IPS-15b (cell line): ENCODE data around the gene FAAH.

ENCODE experiments used
- H3K27me3 ChIP-seq: one replicate; pipeline ENCODE4 v1.6.1; 2013; ENCODE audit warnings: low read length; ENCODE audit not compliant: control insufficient read depth, insufficient read depth
- H3K36me3 ChIP-seq: one replicate; pipeline ENCODE4 v1.6.1; 2013; ENCODE audit warnings: low read length; ENCODE audit not compliant: control insufficient read depth, insufficient read depth
- H3K4me1 ChIP-seq: one replicate; pipeline ENCODE4 v1.6.1; 2013; ENCODE audit warnings: mild to moderate bottlenecking, low read length; ENCODE audit not compliant: control insufficient read depth, insufficient read depth
- H3K4me3 ChIP-seq: one replicate; pipeline ENCODE4 v1.5.1; 2013; ENCODE audit warnings: low read depth, low read length
- H3K9ac ChIP-seq: one replicate; pipeline ENCODE4 v1.6.1; 2013; ENCODE audit warnings: low read depth, mild to moderate bottlenecking, low read length
- H3K9me3 ChIP-seq: one replicate; pipeline ENCODE4 v1.6.1; 2013; ENCODE audit warnings: mild to moderate bottlenecking, low read length; ENCODE audit not compliant: control insufficient read depth, insufficient read depth

The FAAH gene

DNA sequence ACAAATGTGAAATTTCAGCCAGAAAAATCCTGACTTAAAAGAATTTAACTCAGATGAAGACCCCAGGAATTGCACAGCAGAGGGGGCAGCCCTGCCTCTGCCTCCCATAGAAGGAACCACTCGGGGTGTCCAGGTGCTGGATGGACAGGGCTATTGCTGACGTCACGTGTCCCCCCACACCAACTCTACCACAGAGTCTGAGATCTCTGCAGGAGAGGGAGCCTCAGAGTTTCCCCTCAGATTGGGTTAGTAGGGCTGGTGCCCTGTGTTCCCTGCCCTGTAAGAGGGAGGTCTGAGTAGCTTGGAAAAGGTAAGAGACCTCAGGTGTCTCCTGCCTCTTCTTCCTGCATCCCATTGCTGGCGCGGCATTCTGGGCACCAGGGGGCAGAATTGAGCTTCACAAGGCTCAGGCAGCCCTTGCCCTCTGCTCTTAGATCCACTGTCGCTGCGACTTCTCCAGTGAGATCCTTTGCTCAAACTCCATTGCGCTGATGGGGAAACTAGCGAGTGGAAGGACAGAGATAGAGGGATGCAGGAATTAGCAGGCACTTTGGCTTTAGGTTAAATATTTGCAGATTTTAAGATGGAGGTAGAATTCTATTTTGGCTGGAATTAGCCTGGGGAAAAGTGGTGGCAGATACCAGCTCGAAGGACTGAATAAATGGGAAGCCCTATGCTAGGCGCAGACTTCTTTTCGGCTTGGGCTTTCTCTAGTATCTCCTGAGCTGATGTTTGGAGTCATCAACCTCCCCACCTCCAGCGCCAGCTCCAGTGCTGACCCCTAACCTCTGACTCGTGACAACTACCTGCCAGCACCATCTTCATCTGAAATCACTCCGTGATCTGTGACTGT lies 52.8 kb downstream of the FAAH start:
- H3K9me3 ChIP-seq, result no peaks in the 10 kb centered on the region
- peaks cover 80% of the 10 kb centered on the region for H3K27me3 ChIP-seq
- peaks cover 23% of the 10 kb centered on the region for H3K4me1 ChIP-seq
- H3K4me3 ChIP-seq, result peak overlapping the region; percentile 70
- H3K36me3 ChIP-seq, result no peaks in the 10 kb centered on the region
- no peak overlapping the region for H3K9ac ChIP-seq

DNA sequence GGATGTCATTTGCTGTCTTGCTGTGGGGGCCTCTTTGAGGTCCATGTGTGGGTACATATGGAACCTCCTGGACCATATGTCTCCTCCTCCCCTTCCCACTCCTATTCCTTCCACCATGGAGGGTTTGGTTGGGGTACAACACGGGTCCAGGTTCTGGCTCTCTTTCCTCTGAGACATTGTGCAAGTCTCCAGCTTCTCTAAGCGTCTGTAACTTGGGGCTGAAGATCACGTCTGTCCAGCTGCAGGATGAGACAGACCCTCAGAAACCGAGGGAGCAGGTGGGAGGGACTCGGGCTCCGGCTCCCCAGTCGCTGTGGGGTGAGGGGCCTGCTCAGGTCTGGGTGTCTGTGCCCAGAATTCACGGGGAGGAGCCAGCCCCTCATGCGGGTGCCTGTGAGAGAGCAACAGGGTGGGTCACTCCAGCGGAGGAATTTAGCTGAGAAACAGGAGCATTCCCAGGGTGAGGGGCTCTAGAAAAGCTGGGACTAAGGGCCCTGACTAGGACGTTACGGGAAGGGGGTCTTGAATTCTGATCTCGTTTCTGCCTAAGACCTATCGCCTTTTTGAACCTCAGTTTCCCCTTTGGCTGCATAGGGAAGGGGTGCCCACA lies 53.5 kb downstream of the FAAH start:
- H3K4me1 ChIP-seq, result peaks cover 23% of the 10 kb centered on the region
- peak overlapping the region; percentile 70 for H3K4me3 ChIP-seq
- peaks cover 87% of the 10 kb centered on the region for H3K27me3 ChIP-seq
- no peaks in the 10 kb centered on the region for H3K9me3 ChIP-seq
- H3K36me3 ChIP-seq, result no peaks in the 10 kb centered on the region
- H3K9ac ChIP-seq, result no peak overlapping the region

- Histone ChIP-seq H3K9ac (no peak overlapping the region), H3K27me3 (peaks cover 94% of the 10 kb centered on the region), H3K4me3 (peak overlapping the region; percentile 70), H3K36me3 (no peaks in the 10 kb centered on the region), H3K4me1 (peaks cover 23% of the 10 kb centered on the region), H3K9me3 (no peaks in the 10 kb centered on the region)
These were observed 54.2 kb downstream of the FAAH start for GRCh38 chr1:46448109-46448911.

DNA sequence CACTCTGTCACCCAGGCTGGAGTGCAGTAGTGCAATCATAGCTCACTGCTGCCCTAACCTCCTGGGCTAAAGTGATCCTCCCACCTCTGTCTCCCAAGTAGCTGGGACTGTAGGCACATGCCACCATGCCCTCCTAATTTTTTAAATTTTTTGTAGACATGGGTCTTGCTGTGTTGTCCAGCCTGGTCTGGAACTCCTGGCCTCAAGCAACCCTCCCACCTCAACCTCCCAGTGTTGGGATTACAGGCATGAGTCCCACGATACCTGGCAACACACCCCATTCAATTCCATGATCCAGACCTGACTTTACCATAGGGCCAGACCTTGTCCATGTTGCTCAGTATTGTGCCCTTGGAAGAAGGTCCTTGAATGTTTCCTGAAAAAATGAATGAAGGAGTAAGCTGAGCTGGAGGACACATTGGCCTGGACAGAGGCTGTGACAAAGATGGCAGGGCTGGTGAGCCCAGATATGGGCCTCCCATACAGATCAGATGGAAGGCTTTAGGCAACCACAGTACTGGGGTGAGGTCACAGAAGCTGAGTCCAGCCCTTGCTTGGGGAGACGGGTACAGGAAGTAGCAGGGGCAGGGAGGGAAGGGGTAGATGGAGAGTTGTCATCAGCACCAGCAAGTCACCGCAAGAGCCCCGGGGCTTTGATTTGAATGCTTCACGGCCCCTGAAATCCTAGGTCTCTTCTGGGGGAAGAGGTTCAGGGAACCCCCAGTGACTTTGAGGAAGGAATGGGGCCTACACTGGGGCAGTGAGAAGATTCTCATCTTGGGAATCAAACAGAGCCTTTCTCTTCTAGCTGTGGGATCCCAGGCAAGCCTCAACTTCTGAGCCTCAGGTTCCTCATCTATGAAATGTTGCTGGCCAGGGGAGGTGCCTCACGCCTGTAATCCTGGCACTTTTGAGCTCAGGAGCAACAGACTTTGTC lies 55.4 kb downstream of the FAAH start:
- peaks cover 97% of the 10 kb centered on the region for H3K27me3 ChIP-seq
- no peak overlapping the region for H3K9ac ChIP-seq
- peaks cover 25% of the 10 kb centered on the region for H3K4me1 ChIP-seq
- no peaks in the 10 kb centered on the region for H3K36me3 ChIP-seq
- no peaks in the 10 kb centered on the region for H3K9me3 ChIP-seq
- H3K4me3 ChIP-seq, result peak overlapping the region; percentile 70

GRCh38 chr1:46450160-46450517 lies 56.0 kb downstream of the FAAH start:
- Histone ChIP-seq H3K9me3 (no peaks in the 10 kb centered on the region), H3K4me1 (peaks cover 25% of the 10 kb centered on the region), H3K4me3 (no peak overlapping the region), H3K9ac (no peak overlapping the region), H3K27me3 (peaks cover 97% of the 10 kb centered on the region), H3K36me3 (no peaks in the 10 kb centered on the region)

DNA sequence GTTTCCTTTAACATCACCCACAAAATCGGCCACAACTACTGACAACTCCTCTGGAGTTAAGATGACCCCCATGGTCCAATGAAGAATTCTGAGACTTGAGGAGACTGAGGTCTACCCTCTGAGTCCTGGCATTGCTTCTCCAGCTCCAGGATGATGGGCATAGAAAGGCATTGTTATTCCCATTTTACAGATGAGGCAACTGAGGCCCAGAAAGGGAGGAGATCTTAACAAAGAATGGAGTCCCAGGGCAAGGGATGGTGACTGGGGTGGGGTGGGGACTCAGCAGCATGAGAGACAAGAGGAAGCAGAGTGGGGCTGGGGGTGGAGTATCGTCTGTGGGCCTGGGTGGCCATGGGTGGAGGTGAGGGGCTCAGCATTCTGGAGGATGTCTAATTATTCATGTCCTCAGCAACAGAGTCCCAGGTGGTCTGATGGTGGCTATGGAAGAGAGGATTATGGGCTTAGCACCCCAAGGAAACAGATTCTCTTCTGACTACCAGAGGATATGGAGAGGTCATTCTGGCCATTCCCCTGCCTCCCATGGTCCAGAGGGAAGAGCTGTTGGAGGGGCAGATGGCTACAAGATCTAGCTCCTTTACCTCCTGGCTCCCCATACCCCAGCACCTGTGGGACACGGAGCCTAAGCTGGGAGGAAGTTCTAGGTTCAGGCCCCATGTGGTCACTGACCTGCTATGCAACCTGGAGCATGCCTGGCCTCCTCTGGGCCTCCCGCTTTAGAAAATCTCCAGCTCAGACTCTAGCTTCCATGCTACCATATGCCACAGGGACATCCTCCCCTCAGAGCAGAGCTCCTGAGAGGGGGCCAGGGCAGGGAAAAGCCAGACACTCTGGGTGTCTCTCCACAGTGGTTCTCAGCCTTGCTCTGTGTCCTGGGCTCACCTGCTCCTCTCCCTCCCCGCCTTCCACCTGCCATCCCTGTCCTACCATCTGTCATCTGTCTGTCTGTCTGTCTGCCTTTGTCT lies 58.1 kb downstream of the FAAH start:
- Histone ChIP-seq H3K9ac (no peak overlapping the region), H3K9me3 (no peaks in the 10 kb centered on the region), H3K27me3 (peaks cover 92% of the 10 kb centered on the region)

GRCh38 chr1:46452931-46453325 lies 58.8 kb downstream of the FAAH start:
- peaks cover 91% of the 10 kb centered on the region for H3K27me3 ChIP-seq
- peaks cover 6% of the 10 kb centered on the region for H3K4me1 ChIP-seq
- H3K9ac ChIP-seq, result no peak overlapping the region
- no peaks in the 10 kb centered on the region for H3K9me3 ChIP-seq
- H3K4me3 ChIP-seq, result peak overlapping the region; percentile 33
- no peaks in the 10 kb centered on the region for H3K36me3 ChIP-seq

More for the DNA sequence above, 58.1 kb downstream of the FAAH start:
- Histone ChIP-seq H3K36me3 (no peaks in the 10 kb centered on the region), H3K4me3 (peak overlapping the region; percentile 33), H3K4me1 (peaks cover 12% of the 10 kb centered on the region)

DNA sequence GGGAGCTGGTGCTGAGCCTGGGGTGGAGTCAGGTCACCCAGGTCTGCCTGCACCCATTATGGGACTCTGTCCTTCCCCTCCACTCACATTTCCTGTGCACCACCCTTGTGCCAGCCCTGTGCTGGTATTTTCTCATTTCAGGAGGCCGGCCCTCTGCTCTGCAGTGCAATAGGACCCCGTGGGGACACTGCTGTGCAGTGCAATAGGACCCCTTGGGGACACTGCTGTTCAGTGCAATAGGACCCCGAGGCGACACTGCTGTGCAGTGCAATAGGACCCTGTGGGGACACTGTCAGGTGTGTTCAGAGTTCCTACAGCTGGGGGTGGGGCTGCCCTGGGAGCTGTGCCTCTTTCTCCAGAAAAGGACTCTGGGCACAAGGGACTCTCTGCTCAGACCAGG lies 59.3 kb downstream of the FAAH start:
- H3K9ac ChIP-seq, result no peak overlapping the region
- peak overlapping the region; percentile 33 for H3K4me3 ChIP-seq
- no peaks in the 10 kb centered on the region for H3K9me3 ChIP-seq
- no peaks in the 10 kb centered on the region for H3K36me3 ChIP-seq
- peaks cover 95% of the 10 kb centered on the region for H3K27me3 ChIP-seq
- H3K4me1 ChIP-seq, result peaks cover 5% of the 10 kb centered on the region

- Histone ChIP-seq H3K27me3 (peaks cover 95% of the 10 kb centered on the region), H3K36me3 (no peaks in the 10 kb centered on the region)
These were observed 61.8 kb downstream of the FAAH start for GRCh38 chr1:46455951-46456350.

DNA sequence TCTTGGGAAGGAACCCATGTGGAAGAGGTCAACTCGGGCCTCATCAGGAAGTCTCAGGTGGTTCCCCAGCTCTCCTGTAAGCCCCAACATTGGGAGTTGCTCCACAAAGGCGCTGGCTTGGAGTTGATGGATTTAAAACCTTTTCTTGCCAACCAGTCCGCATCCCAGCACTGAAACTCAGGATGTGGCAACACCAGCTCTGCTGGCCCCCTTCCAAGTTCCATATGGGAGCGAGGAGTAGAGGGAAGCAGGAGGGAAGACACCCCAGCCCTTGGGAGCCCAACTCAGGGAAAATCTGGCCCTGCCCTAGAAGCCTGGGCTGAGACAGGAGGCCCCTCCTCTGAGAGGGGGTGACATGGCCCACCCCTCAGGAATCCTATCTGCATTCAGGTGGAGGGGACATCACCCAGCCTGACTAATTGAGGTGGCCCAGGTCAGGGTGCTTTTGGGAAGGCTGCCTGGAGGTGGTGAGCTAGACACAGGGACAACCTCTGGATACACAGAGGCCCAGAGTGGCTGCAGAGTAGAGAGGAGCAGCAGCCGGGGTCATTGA lies 62.4 kb downstream of the FAAH start:
- Histone ChIP-seq H3K9ac (no peak overlapping the region), H3K36me3 (no peaks in the 10 kb centered on the region), H3K9me3 (no peaks in the 10 kb centered on the region), H3K4me1 (peaks cover 3% of the 10 kb centered on the region), H3K4me3 (no peak overlapping the region), H3K27me3 (peaks cover 95% of the 10 kb centered on the region)

More at GRCh38 chr1:46455951-46456350, 61.8 kb downstream of the FAAH start:
- H3K9me3 ChIP-seq, result no peaks in the 10 kb centered on the region
- no peak overlapping the region for H3K9ac ChIP-seq
- no peak overlapping the region for H3K4me3 ChIP-seq
- H3K4me1 ChIP-seq, result peaks cover 3% of the 10 kb centered on the region
